Measurements from ENCODE around the gene POTEF.
"Not testable (repeated sequence)": the region's sequence is repeated elsewhere in the genome, so short reads cannot be mapped to it uniquely, and the experiment has no call there.

- TF ChIP-seq, protein P1, sequence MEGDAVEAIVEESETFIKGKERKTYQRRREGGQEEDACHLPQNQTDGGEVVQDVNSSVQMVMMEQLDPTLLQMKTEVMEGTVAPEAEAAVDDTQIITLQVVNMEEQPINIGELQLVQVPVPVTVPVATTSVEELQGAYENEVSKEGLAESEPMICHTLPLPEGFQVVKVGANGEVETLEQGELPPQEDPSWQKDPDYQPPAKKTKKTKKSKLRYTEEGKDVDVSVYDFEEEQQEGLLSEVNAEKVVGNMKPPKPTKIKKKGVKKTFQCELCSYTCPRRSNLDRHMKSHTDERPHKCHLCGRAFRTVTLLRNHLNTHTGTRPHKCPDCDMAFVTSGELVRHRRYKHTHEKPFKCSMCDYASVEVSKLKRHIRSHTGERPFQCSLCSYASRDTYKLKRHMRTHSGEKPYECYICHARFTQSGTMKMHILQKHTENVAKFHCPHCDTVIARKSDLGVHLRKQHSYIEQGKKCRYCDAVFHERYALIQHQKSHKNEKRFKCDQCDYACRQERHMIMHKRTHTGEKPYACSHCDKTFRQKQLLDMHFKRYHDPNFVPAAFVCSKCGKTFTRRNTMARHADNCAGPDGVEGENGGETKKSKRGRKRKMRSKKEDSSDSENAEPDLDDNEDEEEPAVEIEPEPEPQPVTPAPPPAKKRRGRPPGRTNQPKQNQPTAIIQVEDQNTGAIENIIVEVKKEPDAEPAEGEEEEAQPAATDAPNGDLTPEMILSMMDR (IDR thresholded peaks at IDR 0.05) = not testable (repeated sequence)
- TF ChIP-seq POLR2A (IDR thresholded peaks at IDR 0.05) = not testable (repeated sequence)
Observed at GRCh38 chr2:130127726-130128125, 1.3 kb downstream of the POTEF start.
